K562 (cell line): ENCODE data around the gene SDC3. TPM values are rescaled to one million over a fixed set of nuclear protein-coding genes. Genes with fewer than 3 reads are reported as not detected.

Experiments
- ATAC-seq: fragments of 200-7000 bp; cut with Tn5 transposase; 3 replicates; pipeline ENCODE4 v1.9.1; 2020; ENCODE audit warnings: moderate library complexity
- BruUV-seq: library from RNA; stranded (reverse); fragments of 400-500 nt; replicated peaks from 2 replicates; lab custom pipeline; 2021; lab: Mats Ljungman, UMichigan
- CTCF ChIA-PET: fragments of 300-600 bp; formaldehyde crosslinking; extraction: SDS; loops from one replicate; lab custom pipeline; 2021; ENCODE audit warnings: low intra/inter-chr PET ratio; lab: Yijun Ruan, JAX
- POLR2A ChIA-PET: fragments of 300-600, 350-650 bp; sonication (Branson Sonifier 250); formaldehyde crosslinking; extraction: SDS; loops from one replicate; lab custom pipeline; 2021; ENCODE audit warnings: antibody characterized with exemption, inconsistent platforms; lab: Yijun Ruan, JAX
- DNase-seq, 4 experiments: peaks; one replicate each; pipeline versions ENCODE4 v3.0.0 to v3.0.0-alpha.2; 2011 to 2018; ENCODE audit warnings: low spot score in 3 of 4, mixed read lengths in 3 of 4; ENCODE audit errors: extremely low read depth in 1 of 4
- FAIRE-seq: peaks from 2 replicates; lab custom pipeline; 2011; peaks lifted over from hg19 to GRCh38; lab: Jason Lieb, UNC
- H2AFZ ChIP-seq: 2 replicates; pipeline ENCODE4 v1.6.0; 2011; ENCODE audit warnings: low read depth, low read length, control low read depth, inconsistent platforms
- H3K27ac ChIP-seq: fragments of 200-600 bp; 3 replicates; pipeline ENCODE4 v1.8.0; 2011; ENCODE audit warnings: low read depth, mild to moderate bottlenecking, control low read depth, inconsistent platforms, low read length, moderate library complexity, mixed read lengths; ENCODE audit errors: extremely low read depth
- H3K27me3 ChIP-seq, 2 experiments: fragments of 300-600 bp in 1 of 2; 2 replicates in 1 of 2; 3 replicates in 1 of 2; pipeline versions ENCODE4 v1.6.0 to v1.8.0; 2011; ENCODE audit warnings: inconsistent platforms in 2 of 2, low read length in 2 of 2, mild to moderate bottlenecking in 1 of 2, mixed read lengths in 1 of 2, moderate library complexity in 1 of 2; ENCODE audit not compliant: control insufficient read depth in 2 of 2, insufficient read depth in 2 of 2
- H3K36me3 ChIP-seq: fragments of 300-600 bp; 3 replicates; pipeline ENCODE4 v1.8.0; 2011; ENCODE audit warnings: mild to moderate bottlenecking, low read length, inconsistent platforms; ENCODE audit not compliant: control insufficient read depth, insufficient read depth
- H3K4me1 ChIP-seq, 2 experiments: fragments of 200-600 bp in 1 of 2; replicated peaks in 1 of 2; 2 replicates in 1 of 2; 3 replicates in 1 of 2; pipeline versions ENCODE4 v1.5.1 to v1.8.0; 2011; ENCODE audit warnings: inconsistent platforms in 2 of 2, low read length in 2 of 2, mild to moderate bottlenecking in 1 of 2, mixed read lengths in 1 of 2, moderate library complexity in 1 of 2; ENCODE audit not compliant: control insufficient read depth in 2 of 2, insufficient read depth in 2 of 2
- H3K4me2 ChIP-seq: 2 replicates; pipeline ENCODE4 v1.6.1; 2011; ENCODE audit warnings: low read length, control low read depth, inconsistent platforms, mixed read lengths; ENCODE audit not compliant: insufficient read depth
- H3K4me3 ChIP-seq: fragments of 200-600 bp; sonication (generic), shearing (Covaris generic); 2 replicates; pipeline ENCODE4 v1.5.1; 2016; ENCODE audit warnings: control low read depth, inconsistent platforms
- H3K79me2 ChIP-seq: fragments of 200-600 bp; 3 replicates; pipeline ENCODE4 v1.8.0; 2011; ENCODE audit warnings: low read length, inconsistent platforms; ENCODE audit not compliant: control insufficient read depth, insufficient read depth
- H3K9ac ChIP-seq, 2 experiments: 2 replicates each; pipeline versions ENCODE4 v1.6.0 to v1.6.1; 2011; ENCODE audit warnings: low read depth in 2 of 2, low read length in 2 of 2, control low read depth in 1 of 2, inconsistent platforms in 1 of 2, mild to moderate bottlenecking in 1 of 2, mixed read lengths in 1 of 2; ENCODE audit not compliant: insufficient read depth in 1 of 2
- H3K9me1 ChIP-seq: one replicate; pipeline ENCODE4 v1.6.0; 2011; ENCODE audit warnings: inconsistent platforms, mild to moderate bottlenecking, low read length, moderate library complexity; ENCODE audit not compliant: control insufficient read depth, insufficient read depth
- H3K9me3 ChIP-seq: replicated peaks from 2 replicates; pipeline ENCODE4 v1.5.1; 2011; ENCODE audit warnings: low read depth, low read length, inconsistent platforms; ENCODE audit not compliant: control insufficient read depth, insufficient read depth
- H4K20me1 ChIP-seq: replicated peaks from 2 replicates; pipeline ENCODE4 v1.6.1; 2011; ENCODE audit warnings: low read length, inconsistent platforms, mixed read lengths; ENCODE audit not compliant: control insufficient read depth, insufficient read depth
- BRD4 ChIP-seq: fragments of 200-600 bp; sonication (generic); IDR thresholded peaks from 2 replicates; pipeline ENCODE4 v1.6.1; 2017; ENCODE audit warnings: inconsistent platforms
- ELF4 ChIP-seq: fragments of 450-650 bp; formaldehyde crosslinking; IDR thresholded peaks from 2 replicates; pipeline ENCODE4 v1.4.0; 2022; ENCODE audit warnings: missing genetic modification characterization
- KAT8 ChIP-seq: fragments of 450-650 bp; IDR thresholded peaks from 2 replicates; pipeline ENCODE4 v1.6.1; 2016; ENCODE audit warnings: low read depth, mild to moderate bottlenecking
- MCM7 ChIP-seq, 2 experiments: fragments of 450-650 bp; IDR thresholded peaks; 2 replicates each; pipeline ENCODE4 v1.6.1; 2016 to 2018
- NFIC ChIP-seq: fragments of 450-650 bp; IDR thresholded peaks from 2 replicates; pipeline ENCODE4 v1.6.1; 2017; ENCODE audit warnings: mild to moderate bottlenecking, inconsistent platforms
- NONO ChIP-seq, 2 experiments: fragments of 200-400 bp in 1 of 2; fragments of 450-650 bp in 1 of 2; formaldehyde crosslinking in 1 of 2; IDR thresholded peaks; 2 replicates each; pipeline ENCODE4 v1.6.1; 2017; ENCODE audit warnings: low read depth in 2 of 2, mild to moderate bottlenecking in 2 of 2, moderate library complexity in 2 of 2, low read length in 1 of 2
- ZNF668 ChIP-seq: fragments of 250-450 bp; sonication (Bioruptor Pico); IDR thresholded peaks from 2 replicates; pipeline ENCODE4 v1.8.0; 2022; ENCODE audit warnings: mild to moderate bottlenecking, inconsistent platforms
- ZNF79 ChIP-seq: fragments of 250-450 bp; sonication (Bioruptor Pico); IDR thresholded peaks from 2 replicates; pipeline ENCODE4 v1.4.0; 2020; ENCODE audit warnings: low read depth, mild to moderate bottlenecking, moderate library complexity
- WGBS: fragments of 100-300 bp; shearing (Covaris generic); methylation state at CpG from one replicate; pipeline ENCODE4 v1.1.6; 2016; ENCODE audit warnings: low coverage, mixed read lengths; ENCODE audit not compliant: insufficient coverage; ENCODE audit errors: missing lambda C conversion rate; 5-methylcytosine and 5-hydroxymethylcytosine counted together
- in situ Hi-C: fragments of 300-500 bp; cut with MboI; formaldehyde crosslinking; loops from 4 replicates; pipeline ENCODE4 v1.15.0; 2018; ENCODE audit warnings: inconsistent platforms, mixed read lengths
- intact Hi-C: fragments of 100-400 bp; cut with micrococcal nuclease; formaldehyde crosslinking; loops from 2 replicates; pipeline ENCODE4 v1.14.2; 2022
- polyA plus RNA-seq, 8 experiments: library from polyadenylated mRNA; depleted of rRNA in 4 of 8; stranded (reverse) in 5 of 8; unstranded in 3 of 8; fragments of >200 nt; fragmentation: Nextera tagmentation in 2 of 8; fragmentation: Illumina TruSeq in 1 of 8; extraction: Ambion mirVana in 2 of 8; extraction: Trizol in 1 of 8; gene quantifications; 2 replicates each; pipeline versions ENCODE4 v1.2.1 to v1.2.3, GENCODE V29; 2011 to 2014; ENCODE audit warnings: inconsistent platforms in 1 of 8, missing spikeins in 1 of 8
- total RNA-seq, 7 experiments: library from RNA; depleted of rRNA in 6 of 7; stranded (reverse); fragments of >200 nt in 6 of 7; fragmentation: Illumina TruSeq in 2 of 7; extraction: Trizol in 2 of 7; gene quantifications; 2 replicates each; pipeline versions ENCODE4 v1.2.1 to v1.2.3, GENCODE V29; 2011 to 2021; ENCODE audit warnings: low replicate concordance in 1 of 7
- TF ChIP-seq, protein P1 (sequence below), 2 experiments: IDR thresholded peaks in 1 of 2; conservative IDR thresholded peaks in 1 of 2; 2 replicates each; pipeline ENCODE4 v1.6.1; 2016; ENCODE audit warnings: low read depth in 2 of 2, mild to moderate bottlenecking in 1 of 2, missing compliant biosample characterization in 1 of 2, missing genetic modification characterization in 1 of 2, moderate library complexity in 1 of 2
- TF ChIP-seq, protein P2 (sequence below): sonication (generic); formaldehyde crosslinking; IDR thresholded peaks from 2 replicates; pipeline ENCODE4 v1.8.1; 2022; ENCODE audit warnings: missing genetic modification reagents
- TF ChIP-seq, protein P3 (sequence below): fragments of 250-450 bp; sonication (Bioruptor Pico); IDR thresholded peaks from 2 replicates; pipeline ENCODE4 v1.4.0; 2020; ENCODE audit warnings: mild to moderate bottlenecking, moderate library complexity
- TF ChIP-seq, protein P4 (sequence below): fragments of 450-650 bp; formaldehyde crosslinking; IDR thresholded peaks from 2 replicates; pipeline ENCODE4 v1.4.0; 2020; ENCODE audit warnings: mild to moderate bottlenecking, moderate library complexity

The SDC3 gene
- total and polyA plus RNA-seq, 9 of the 15 experiments (the other 6 are each of a cell fraction or from before 2014, with no cell fraction given): 0.38 to 44.1 (median 12.1) TPM

DNA sequence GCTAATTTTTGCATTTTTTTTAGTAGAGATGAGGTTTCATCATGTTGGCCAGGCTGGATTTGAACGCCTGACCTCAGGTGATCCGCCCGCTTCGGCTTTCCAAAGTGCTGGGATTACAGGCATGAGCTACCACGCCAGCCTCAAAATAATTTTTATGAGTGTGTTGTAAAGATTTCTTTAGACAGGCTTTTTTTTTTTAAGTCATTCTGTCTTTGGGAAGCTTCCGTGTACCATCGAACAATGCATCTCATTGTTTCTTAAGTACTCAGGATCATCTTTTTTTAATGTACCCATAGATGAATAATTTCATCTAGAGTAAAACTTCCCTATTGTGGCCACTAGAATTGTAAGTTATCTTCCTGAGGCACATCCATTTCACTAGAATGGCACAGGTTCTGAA is 19.6 kb upstream of the SDC3 start:
- ATAC-seq (no peak), FAIRE-seq (no peak), DNase-seq (no peak)
- Histone ChIP-seq H3K4me1 (no peaks in the 10 kb centered on the region; a peak in 2 of 5 replicates), H3K36me3 (peaks cover 20% of the 10 kb centered on the region; the same call in 2 of the 3 replicates), H3K4me3 (no peak overlapping the region), H3K79me2 (no peaks in the 10 kb centered on the region), H3K9me3 (no peaks in the 10 kb centered on the region), H3K9me1 (no peaks in the 10 kb centered on the region), H2AFZ (no peak overlapping the region), H3K27me3 (no peaks in the 10 kb centered on the region), H3K4me2 (no peak overlapping the region), H3K9ac (no peak overlapping the region), H4K20me1 (no peaks in the 10 kb centered on the region), H3K27ac (no peak overlapping the region)
- no TSS peak for BruUV-seq
- POLR2A ChIA-PET: interaction anchor here (0.6 to 1.9 kb wide), 10 partner anchors 8 to 149 kb away, joined by 3 to 22 read pairs (median 4); no protein-coding TSS in a partner anchor
- intact Hi-C loops (no loop called here), in situ Hi-C loops (no loop called here)
- CTCF ChIA-PET: interaction anchor here (3.6 to 3.7 kb wide), 2 partner anchors 127 to 145 kb away, joined by 26 to 35 read pairs; no protein-coding TSS in a partner anchor
- WGBS: 89% methylated on average over 7 of the region's 7 CpGs
- TF ChIP-seq MCM7 (IDR thresholded peaks at IDR 0.05) (no peak), ZNF668 (CRISPR knock-in tag) (no peak), BRD4 (no peak), NFIC (no peak), KAT8 (no peak), NONO (IDR thresholded peaks at IDR 0.05; ENCODE audit: low read depth in 2 of 2, low read length in 1 of 2) (no peak), ZNF79 (CRISPR knock-in tag) (no peak), ELF4 (CRISPR knock-in tag) (no peak)
- TF ChIP-seq, protein P1, sequence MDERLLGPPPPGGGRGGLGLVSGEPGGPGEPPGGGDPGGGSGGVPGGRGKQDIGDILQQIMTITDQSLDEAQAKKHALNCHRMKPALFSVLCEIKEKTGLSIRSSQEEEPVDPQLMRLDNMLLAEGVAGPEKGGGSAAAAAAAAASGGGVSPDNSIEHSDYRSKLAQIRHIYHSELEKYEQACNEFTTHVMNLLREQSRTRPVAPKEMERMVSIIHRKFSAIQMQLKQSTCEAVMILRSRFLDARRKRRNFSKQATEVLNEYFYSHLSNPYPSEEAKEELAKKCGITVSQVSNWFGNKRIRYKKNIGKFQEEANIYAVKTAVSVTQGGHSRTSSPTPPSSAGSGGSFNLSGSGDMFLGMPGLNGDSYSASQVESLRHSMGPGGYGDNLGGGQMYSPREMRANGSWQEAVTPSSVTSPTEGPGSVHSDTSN (CRISPR knock-in tag; IDR thresholded peaks at IDR 0.05; ENCODE audit: low read depth): no peak
- TF ChIP-seq, protein P1 (tag; conservative IDR thresholded peaks at IDR 0.05; ENCODE audit: low read depth): no peak
- TF ChIP-seq, protein P2, sequence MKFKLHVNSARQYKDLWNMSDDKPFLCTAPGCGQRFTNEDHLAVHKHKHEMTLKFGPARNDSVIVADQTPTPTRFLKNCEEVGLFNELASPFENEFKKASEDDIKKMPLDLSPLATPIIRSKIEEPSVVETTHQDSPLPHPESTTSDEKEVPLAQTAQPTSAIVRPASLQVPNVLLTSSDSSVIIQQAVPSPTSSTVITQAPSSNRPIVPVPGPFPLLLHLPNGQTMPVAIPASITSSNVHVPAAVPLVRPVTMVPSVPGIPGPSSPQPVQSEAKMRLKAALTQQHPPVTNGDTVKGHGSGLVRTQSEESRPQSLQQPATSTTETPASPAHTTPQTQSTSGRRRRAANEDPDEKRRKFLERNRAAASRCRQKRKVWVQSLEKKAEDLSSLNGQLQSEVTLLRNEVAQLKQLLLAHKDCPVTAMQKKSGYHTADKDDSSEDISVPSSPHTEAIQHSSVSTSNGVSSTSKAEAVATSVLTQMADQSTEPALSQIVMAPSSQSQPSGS (CRISPR knock-in tag): no peak
- TF ChIP-seq, protein P3, sequence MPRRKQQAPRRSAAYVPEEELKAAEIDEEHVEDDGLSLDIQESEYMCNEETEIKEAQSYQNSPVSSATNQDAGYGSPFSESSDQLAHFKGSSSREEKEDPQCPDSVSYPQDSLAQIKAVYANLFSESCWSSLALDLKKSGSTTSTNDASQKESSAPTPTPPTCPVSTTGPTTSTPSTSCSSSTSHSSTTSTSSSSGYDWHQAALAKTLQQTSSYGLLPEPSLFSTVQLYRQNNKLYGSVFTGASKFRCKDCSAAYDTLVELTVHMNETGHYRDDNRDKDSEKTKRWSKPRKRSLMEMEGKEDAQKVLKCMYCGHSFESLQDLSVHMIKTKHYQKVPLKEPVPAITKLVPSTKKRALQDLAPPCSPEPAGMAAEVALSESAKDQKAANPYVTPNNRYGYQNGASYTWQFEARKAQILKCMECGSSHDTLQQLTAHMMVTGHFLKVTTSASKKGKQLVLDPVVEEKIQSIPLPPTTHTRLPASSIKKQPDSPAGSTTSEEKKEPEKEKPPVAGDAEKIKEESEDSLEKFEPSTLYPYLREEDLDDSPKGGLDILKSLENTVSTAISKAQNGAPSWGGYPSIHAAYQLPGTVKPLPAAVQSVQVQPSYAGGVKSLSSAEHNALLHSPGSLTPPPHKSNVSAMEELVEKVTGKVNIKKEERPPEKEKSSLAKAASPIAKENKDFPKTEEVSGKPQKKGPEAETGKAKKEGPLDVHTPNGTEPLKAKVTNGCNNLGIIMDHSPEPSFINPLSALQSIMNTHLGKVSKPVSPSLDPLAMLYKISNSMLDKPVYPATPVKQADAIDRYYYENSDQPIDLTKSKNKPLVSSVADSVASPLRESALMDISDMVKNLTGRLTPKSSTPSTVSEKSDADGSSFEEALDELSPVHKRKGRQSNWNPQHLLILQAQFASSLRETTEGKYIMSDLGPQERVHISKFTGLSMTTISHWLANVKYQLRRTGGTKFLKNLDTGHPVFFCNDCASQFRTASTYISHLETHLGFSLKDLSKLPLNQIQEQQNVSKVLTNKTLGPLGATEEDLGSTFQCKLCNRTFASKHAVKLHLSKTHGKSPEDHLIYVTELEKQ (CRISPR knock-in tag): no peak
- TF ChIP-seq, protein P4, sequence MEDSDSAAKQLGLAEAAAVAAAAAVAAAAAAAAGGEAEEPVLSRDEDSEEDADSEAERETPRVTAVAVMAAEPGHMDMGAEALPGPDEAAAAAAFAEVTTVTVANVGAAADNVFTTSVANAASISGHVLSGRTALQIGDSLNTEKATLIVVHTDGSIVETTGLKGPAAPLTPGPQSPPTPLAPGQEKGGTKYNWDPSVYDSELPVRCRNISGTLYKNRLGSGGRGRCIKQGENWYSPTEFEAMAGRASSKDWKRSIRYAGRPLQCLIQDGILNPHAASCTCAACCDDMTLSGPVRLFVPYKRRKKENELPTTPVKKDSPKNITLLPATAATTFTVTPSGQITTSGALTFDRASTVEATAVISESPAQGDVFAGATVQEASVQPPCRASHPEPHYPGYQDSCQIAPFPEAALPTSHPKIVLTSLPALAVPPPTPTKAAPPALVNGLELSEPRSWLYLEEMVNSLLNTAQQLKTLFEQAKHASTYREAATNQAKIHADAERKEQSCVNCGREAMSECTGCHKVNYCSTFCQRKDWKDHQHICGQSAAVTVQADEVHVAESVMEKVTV (CRISPR knock-in tag): no peak
